ENCODE measurements around the gene PACSIN2. TPM values are rescaled to one million over a fixed set of nuclear protein-coding genes. Genes with fewer than 3 reads are reported as not detected.

Gene PACSIN2
- total and polyA plus RNA-seq, 5 experiments from 2014 or later = 21.9 to 44.9 (median 27.8) TPM

DNA sequence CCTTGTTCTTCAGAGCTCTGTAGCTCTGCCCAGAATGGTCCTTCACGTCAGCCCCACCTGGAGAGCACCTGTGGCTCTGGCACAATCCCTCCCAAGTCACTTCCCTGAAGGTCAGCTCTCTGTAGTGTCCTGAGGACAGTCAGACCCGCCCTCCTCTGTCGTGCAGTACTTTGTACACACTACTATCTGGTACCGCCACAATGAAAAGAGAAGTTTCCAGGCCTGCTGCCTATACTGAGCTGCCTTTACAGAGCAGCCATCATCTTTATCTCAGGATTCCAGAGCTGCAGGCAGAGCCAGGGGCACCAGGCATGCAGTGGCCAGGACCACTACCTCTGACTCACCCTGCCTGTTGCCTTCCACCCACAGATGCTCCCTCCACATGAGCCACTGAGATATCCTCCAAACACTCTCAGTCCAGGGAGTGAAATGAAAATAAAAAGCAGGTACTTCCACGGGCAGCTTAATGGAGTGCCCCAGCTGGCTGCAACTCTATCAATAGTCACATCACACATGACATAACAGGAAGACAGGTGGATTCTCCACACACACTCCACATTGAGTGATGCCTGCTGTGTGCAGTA is 7.3 kb downstream of the PACSIN2 start:
- no peaks in the 10 kb centered on the region for H3K9me3 Mint-ChIP-seq
- DNase-seq = no peak
- no peak for ATAC-seq
- H3K4me1 Mint-ChIP-seq = peaks cover 32 to 87% (median 69%) of the 10 kb centered on the region in 4 donors
- POLR2A ChIA-PET = no interaction called here
- H3K27me3 Mint-ChIP-seq = no peaks in the 10 kb centered on the region
- H3K4me3 Mint-ChIP-seq = no peak overlapping the region
- peaks cover 0 to 2% (median 0%) of the 10 kb centered on the region in 3 donors for H3K36me3 Mint-ChIP-seq
- peak overlapping the region in 7 of 10 donors; percentile 5 to 77 (median 63) for H3K27ac Mint-ChIP-seq

DNA sequence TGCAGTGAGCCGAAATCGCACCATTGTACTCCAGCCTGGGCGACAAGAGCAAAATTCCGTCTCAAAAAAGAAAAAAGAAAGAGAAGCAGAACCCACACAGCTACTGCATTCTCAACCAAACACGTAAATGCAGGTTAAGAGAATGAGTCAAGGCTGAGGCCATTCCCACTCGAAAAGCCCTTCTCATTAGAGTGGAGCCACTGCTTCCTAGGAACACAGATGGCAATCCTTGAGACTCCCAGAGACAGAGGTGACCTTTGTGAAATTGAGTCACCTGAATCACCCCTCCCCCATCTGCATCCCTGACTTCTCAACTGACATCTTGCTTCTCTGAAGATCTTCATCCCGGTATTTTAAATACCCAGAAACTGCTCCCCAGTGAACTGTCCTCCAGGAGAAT is 8.2 kb downstream of the PACSIN2 start:
- no peaks in the 10 kb centered on the region for H3K9me3 Mint-ChIP-seq
- no peak overlapping the region for H3K4me3 Mint-ChIP-seq
- no peak for DNase-seq
- H3K27me3 Mint-ChIP-seq = no peaks in the 10 kb centered on the region
- H3K4me1 Mint-ChIP-seq = peaks cover 37 to 91% (median 73%) of the 10 kb centered on the region in 4 donors
- peak overlapping the region in 3 of 10 donors; percentile 25 to 58 (median 25) for H3K27ac Mint-ChIP-seq
- POLR2A ChIA-PET = interaction anchor here (0.9 kb wide), 1 partner anchor 9 kb away, joined by 3 read pairs; the partner anchor contains the start of gene PACSIN2
- no peak for ATAC-seq
- peaks cover 0 to 2% (median 0%) of the 10 kb centered on the region in 3 donors for H3K36me3 Mint-ChIP-seq

DNA sequence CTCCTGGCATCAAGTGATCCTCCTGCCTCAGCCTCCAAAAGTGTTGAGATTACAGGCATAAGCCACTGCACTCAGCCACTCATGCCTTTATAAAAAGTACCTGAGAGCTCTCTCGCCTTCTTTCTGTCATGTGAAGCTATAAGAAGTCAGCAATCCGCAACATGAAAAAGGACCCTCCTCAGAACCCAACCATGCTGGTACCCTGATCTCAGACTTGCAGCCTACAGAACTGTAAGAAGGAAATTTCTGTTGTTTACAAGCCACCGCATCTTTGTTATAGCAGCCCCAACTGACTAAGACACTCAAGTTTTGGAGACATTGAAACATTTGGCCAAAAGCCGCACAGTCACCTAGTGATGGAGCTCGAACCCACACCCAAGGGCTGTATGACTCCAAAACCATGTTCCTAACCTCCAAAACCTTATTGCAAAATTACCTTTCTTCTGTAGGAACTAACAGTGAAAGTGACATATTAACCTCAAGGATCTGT is 8.9 kb downstream of the PACSIN2 start:
- H3K4me1 Mint-ChIP-seq = peaks cover 41 to 92% (median 78%) of the 10 kb centered on the region in 4 donors
- ATAC-seq = no peak
- POLR2A ChIA-PET = interaction anchor here (0.9 kb wide), 1 partner anchor 9 kb away, joined by 3 read pairs; the partner anchor contains the start of gene PACSIN2

DNA sequence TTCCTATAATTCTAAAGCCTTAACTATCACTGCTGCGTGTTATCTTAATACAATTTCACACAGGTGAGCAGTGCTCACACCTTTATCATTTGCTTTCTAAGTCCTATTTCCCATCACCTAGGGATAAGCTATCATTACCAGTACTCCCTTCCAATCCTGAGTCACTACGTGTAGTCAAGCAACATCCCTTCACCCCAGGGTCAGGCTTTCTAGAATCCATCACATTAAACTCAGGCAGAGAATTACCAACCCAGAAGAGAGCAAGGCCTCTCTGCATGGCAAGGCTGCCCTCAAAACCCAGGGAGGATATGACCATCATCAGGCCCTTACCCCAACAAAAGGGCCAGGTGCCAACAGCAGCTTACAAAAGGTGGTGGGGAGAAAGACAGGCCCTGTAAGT is 9.8 kb downstream of the PACSIN2 start:
- H3K9me3 Mint-ChIP-seq = no peaks in the 10 kb centered on the region
- no peaks in the 10 kb centered on the region for H3K27me3 Mint-ChIP-seq
- H3K36me3 Mint-ChIP-seq = peaks cover 0 to 2% (median 0%) of the 10 kb centered on the region in 3 donors
- peaks cover 42 to 94% (median 85%) of the 10 kb centered on the region in 4 donors for H3K4me1 Mint-ChIP-seq
- peak overlapping the region in 3 of 10 donors; percentile 33 to 75 (median 63) for H3K27ac Mint-ChIP-seq
- POLR2A ChIA-PET = interaction anchor here (0.6 kb wide), 1 partner anchor 51 kb away, joined by 6 read pairs; no protein-coding TSS in a partner anchor
- ATAC-seq (no peak), DNase-seq (no peak)
- H3K4me3 Mint-ChIP-seq = peak overlapping the region in 1 of 10 donors; percentile 13

More for the DNA sequence above, 8.9 kb downstream of the PACSIN2 start:
- no peaks in the 10 kb centered on the region for H3K27me3 Mint-ChIP-seq
- no peaks in the 10 kb centered on the region for H3K9me3 Mint-ChIP-seq
- H3K4me3 Mint-ChIP-seq = peak overlapping the region in 3 of 10 donors; percentile 8 to 24 (median 14)
- H3K36me3 Mint-ChIP-seq = peaks cover 0 to 2% (median 0%) of the 10 kb centered on the region in 3 donors
- no peak for DNase-seq
- H3K27ac Mint-ChIP-seq = peak overlapping the region in 4 of 10 donors; percentile 7 to 62 (median 42)

DNA sequence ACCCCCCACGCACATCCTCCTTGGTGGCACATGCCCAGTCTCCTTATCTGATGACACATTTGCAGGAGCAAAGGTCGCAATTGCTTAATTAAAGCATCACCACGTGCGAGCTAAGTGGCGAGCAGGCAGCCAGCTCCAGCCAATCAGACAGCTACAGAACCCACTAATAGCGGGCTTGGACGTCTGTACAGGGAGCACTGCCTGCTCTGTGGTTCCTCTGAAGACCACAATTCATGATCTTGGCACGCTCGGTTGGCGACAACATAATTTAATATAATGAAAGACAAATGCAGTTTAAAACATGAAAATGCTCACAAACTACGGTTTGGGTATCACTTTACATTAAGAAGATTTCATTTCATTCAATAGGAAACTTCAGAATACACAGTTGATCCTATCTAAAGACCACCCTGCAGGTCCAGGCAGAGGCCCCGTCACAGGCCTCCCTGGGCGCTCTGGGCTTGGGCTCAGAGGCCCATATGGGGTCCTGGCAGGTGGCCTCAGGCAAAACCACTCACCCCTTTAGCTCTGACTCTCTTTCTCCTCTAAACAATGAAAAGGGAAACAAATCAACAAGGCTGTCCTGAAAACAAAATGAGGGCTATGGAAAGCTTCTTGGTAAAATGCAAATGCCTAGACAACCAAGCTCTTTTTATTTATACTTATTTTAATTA is 10.4 kb downstream of the PACSIN2 start:
- Mint-ChIP-seq H3K27me3 (no peaks in the 10 kb centered on the region), H3K9me3 (no peaks in the 10 kb centered on the region), H3K27ac (peak overlapping the region in 5 of 10 donors; percentile 3 to 63 (median 30)), H3K4me1 (peaks cover 42 to 93% (median 88%) of the 10 kb centered on the region in 4 donors), H3K4me3 (peak overlapping the region in 2 of 10 donors; percentile 6 to 29), H3K36me3 (peaks cover 0 to 2% (median 0%) of the 10 kb centered on the region in 3 donors)
- ATAC-seq = no peak
- no peak for DNase-seq
- POLR2A ChIA-PET = interaction anchor here (0.6 to 1.4 kb wide), 2 partner anchors 11 to 52 kb away, joined by 4 to 6 read pairs; partner anchors contain the start of gene PACSIN2

DNA sequence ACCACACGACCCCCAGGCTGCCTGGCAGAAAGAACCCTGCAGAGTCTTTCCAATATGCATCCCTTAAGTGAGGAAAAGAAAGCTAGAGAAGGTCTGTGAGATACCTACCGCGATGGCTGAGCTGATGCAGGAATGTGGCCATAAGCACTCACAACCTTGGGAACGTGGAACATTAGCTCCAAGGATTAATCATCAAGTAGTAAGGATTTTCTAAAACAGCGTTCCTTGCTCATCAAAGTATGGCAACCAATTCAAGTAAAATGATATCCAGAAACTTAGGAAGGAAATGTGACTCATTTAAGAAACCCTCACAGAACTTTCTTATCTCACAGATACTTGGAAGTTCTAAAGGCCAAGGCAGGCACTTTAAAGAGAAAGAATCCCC is 12.8 kb downstream of the PACSIN2 start:
- H3K27me3 Mint-ChIP-seq = no peaks in the 10 kb centered on the region
- peak overlapping the region in 8 of 10 donors; percentile 23 to 82 (median 61) for H3K27ac Mint-ChIP-seq
- POLR2A ChIA-PET = interaction anchor here (3.7 kb wide), 1 partner anchor 13 kb away, joined by 15 read pairs; the partner anchor contains the start of gene PACSIN2
- peak overlapping the region in 4 of 10 donors; percentile 10 to 28 (median 18) for H3K4me3 Mint-ChIP-seq
- ATAC-seq (no peak), DNase-seq (no peak)
- no peaks in the 10 kb centered on the region for H3K9me3 Mint-ChIP-seq
- peaks cover 44 to 94% (median 92%) of the 10 kb centered on the region in 4 donors for H3K4me1 Mint-ChIP-seq
- H3K36me3 Mint-ChIP-seq = peaks cover 0 to 2% (median 0%) of the 10 kb centered on the region in 3 donors

DNA sequence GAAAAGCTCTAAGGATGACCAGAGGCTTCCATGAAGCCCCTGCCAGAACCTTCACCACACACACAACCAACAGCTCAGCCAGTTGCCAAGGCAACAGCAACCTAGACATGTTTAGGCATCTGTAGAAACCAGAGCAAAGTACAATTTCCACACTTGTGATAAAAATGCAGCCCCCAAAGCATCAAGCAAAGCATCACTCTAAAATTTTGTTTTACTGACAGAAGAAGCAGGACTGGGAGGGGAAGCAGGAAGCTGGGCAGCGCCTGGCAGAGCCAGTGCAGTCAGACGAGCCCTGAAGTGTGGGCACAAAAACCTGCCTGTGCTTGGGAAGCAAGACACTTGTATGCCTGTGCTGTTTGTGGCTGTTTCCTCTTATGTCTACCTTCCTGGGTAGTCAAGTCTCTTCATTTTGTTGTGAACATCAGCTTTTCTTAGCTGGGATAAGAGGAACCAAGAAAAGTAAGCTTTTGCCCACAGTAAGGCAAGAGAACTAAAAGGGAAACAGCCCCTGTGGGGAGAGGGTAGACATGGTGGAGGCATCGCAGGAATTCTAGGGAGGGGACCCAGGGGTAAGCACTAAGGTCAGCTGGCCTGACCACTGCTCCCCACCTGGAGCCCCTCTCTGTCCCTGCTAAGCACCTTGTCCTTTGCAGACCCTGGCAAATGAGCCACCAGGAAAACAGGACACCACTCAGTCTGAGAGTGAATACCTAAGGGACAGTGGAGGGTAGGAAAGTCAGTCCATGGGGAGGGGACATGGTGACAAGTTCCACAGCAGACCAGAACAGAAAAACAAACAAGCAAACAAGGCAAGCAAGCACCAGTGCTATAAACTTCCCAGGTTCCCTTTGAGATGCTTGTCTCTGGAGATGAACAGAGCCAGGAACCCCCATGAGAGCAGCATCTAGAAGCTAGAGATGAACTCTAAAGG is 13.4 kb downstream of the PACSIN2 start:
- POLR2A ChIA-PET = interaction anchor here (3.7 kb wide), 1 partner anchor 14 kb away, joined by 15 read pairs; the partner anchor contains the start of gene PACSIN2
- Mint-ChIP-seq H3K9me3 (no peaks in the 10 kb centered on the region), H3K4me1 (peaks cover 41 to 91% (median 90%) of the 10 kb centered on the region in 4 donors), H3K27ac (peak overlapping the region in 9 of 10 donors; percentile 20 to 82 (median 75)), H3K27me3 (no peaks in the 10 kb centered on the region), H3K36me3 (peaks cover 0 to 2% (median 0%) of the 10 kb centered on the region in 3 donors), H3K4me3 (peak overlapping the region in 8 of 10 donors; percentile 19 to 51 (median 30))
- peak; percentile 58 to 69 for ATAC-seq
- DNase-seq = peak in 1 of 10 donors; percentile 21

DNA sequence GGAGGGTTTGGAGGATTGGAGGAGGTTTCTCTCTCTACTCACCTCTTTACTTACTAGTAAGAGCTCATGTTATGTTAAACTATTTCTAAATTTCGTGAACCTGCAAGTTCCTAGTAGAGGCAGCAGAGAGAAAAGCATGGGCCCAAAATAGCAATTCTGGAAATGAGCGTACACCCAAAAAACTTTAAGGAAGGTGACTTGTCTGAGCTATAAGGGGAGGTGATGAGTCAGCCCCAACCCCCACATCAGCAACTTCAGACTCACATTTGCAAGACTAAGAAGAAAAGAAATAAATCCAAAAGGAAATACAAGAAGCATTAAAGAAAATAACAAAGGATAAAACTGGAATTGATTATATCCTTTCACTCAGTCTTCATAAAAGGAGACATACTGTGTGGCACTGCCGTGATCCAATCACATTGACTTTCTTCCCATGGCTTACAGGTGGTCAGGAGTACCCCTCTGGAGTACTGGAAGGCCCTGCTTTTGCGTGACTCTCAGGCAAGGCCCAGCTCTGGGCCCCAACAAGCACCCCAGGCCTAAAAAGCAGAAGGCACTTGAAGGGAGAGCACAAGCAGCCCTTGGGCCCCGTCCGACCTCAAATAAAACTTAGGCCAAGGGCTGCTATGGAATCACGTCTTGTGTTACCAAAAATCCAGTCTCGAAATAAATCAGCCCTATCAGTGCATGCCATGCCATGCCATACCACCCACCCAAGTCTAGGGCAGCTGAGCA is 14.3 kb downstream of the PACSIN2 start:
- peaks cover 41 to 87% (median 83%) of the 10 kb centered on the region in 4 donors for H3K4me1 Mint-ChIP-seq
- no peaks in the 10 kb centered on the region for H3K27me3 Mint-ChIP-seq
- H3K9me3 Mint-ChIP-seq = no peaks in the 10 kb centered on the region
- POLR2A ChIA-PET = interaction anchor here (3.7 kb wide), 1 partner anchor 15 kb away, joined by 15 read pairs; the partner anchor contains the start of gene PACSIN2
- ATAC-seq (no peak), DNase-seq (no peak)
- peaks cover 0 to 2% (median 0%) of the 10 kb centered on the region in 3 donors for H3K36me3 Mint-ChIP-seq
- peak overlapping the region in 1 of 10 donors; percentile 41 for H3K4me3 Mint-ChIP-seq
- peak overlapping the region in 8 of 10 donors; percentile 23 to 86 (median 62) for H3K27ac Mint-ChIP-seq

DNA sequence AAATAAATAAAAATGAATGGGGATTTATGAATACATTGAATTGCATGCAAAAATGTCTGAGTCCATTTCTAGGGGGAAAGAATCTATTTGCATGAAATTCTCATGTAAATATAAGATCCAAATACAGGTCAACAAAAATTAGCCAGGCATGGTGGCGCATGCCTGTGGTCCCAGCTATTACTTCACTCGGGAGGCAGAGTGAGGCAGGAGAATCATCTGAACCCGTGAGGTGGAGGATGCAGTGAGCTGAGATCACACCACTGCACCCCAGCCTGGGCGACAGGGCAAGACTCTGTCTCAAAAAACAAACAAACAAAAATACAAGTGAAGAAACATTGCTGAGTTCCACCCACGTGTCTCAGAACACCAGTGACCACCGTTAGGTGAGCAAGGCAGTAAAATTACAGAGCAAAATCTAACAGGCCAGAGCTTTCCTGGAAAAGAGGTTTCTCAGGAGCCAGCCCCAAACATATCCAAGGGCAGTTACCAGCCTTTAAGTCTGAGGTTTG is 17.3 kb downstream of the PACSIN2 start:
- Mint-ChIP-seq H3K27ac (peak overlapping the region in 4 of 10 donors; percentile 56 to 70 (median 69)), H3K4me1 (peaks cover 33 to 84% (median 68%) of the 10 kb centered on the region in 4 donors)

DNA sequence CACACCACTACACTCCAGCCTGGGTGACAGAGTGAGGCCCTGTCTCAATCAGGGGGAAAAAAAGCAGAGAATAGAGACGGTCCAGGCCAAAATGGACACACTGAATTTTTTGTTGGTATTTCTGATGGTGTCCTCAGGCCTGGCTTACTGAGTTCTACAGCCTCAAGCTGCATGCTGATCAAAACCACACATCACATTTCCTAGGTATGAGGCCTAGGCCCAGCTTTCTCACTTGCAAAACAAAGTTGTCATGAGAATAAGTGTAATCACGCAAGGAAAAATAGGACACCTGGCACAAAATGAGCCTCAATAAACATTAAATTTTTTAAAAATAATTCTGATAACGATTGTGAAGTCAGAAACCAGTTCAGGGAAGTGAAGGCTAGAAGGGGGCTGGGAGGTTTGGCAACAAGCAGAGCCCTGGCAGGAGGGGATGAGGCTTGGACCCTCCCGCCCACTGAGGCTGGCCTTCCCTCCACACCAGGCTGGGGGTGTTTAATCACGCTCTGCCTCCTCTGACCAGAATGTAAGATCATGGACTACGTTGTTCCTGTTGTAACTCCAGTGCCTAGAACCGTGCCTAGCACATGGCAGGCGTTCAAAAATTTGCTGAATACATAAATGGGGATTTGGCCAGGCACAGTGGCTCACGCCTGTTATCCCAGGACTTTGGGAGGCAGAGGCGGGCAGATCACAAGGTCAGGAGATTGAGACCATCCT is 18.1 kb downstream of the PACSIN2 start:
- no peak overlapping the region for H3K4me3 Mint-ChIP-seq
- DNase-seq (no peak), ATAC-seq (no peak)
- peak overlapping the region in 2 of 10 donors; percentile 43 to 57 for H3K27ac Mint-ChIP-seq
- H3K36me3 Mint-ChIP-seq = peaks cover 0 to 18% (median 13%) of the 10 kb centered on the region in 3 donors
- POLR2A ChIA-PET = interaction anchor here (0.6 kb wide), 1 partner anchor 35 kb away, joined by 4 read pairs; no protein-coding TSS in a partner anchor
- no peaks in the 10 kb centered on the region for H3K9me3 Mint-ChIP-seq
- H3K4me1 Mint-ChIP-seq = peaks cover 29 to 83% (median 60%) of the 10 kb centered on the region in 4 donors
- H3K27me3 Mint-ChIP-seq = no peaks in the 10 kb centered on the region

More for the DNA sequence above, 17.3 kb downstream of the PACSIN2 start:
- POLR2A ChIA-PET = no interaction called here
- H3K4me3 Mint-ChIP-seq = peak overlapping the region in 3 of 10 donors; percentile 20 to 35 (median 33)
- no peaks in the 10 kb centered on the region for H3K27me3 Mint-ChIP-seq
- ATAC-seq (no peak), DNase-seq (no peak)
- no peaks in the 10 kb centered on the region for H3K9me3 Mint-ChIP-seq
- H3K36me3 Mint-ChIP-seq = peaks cover 0 to 15% (median 12%) of the 10 kb centered on the region in 3 donors
